HS-5 (cell line): Measurements from ENCODE around the gene DIS3L2.

Source experiments
- DNase-seq: peaks from one replicate; pipeline ENCODE4 v3.0.0-alpha.2; 2012; ENCODE audit warnings: low read depth

Gene DIS3L2

DNA sequence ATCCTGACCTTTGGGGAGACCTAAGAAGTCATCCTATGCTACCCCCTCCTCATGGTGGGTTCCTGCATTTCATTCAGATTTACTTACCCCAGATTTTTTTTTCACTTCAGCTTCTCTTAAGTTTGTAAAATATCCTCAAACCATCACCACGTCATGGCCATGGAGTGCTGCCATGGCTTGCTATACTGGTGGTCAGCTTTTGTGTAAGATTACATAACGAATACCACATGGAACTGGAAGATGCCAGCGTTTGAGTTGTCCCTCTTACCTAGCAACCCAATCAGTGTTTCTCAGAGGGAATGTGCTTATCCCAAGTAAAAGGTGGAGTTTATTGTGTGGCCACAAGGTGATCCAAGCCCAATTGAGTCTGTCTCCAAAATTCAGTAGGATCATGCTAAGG lies 268.4 kb downstream of the DIS3L2 start:
- DNase-seq = no peak

- no peak for DNase-seq
Measured at GRCh38 chr2:232230560-232230959, 269.0 kb downstream of the DIS3L2 start.

DNA sequence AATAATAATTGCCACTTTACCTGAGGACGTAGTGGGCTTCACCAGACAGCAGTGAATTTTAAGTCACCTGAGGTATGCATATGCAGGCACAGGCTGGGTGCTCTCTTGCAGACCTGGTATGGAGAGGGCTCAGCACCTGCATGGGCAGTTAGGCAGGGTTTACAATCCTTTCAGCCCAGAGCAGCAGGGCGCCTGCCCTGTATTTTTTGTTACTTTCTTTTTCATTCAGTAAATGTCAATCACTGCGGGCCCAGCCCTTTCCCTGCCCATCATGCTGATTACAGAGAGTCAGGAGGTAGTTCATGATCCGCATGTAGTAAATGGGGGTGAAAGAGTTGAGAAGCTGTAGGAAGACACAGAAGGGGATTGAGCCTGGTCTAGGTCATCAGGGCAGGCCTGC lies 270.0 kb downstream of the DIS3L2 start:
- no peak for DNase-seq

- DNase-seq = no peak
Measured at GRCh38 chr2:232232915-232233314, 271.4 kb downstream of the DIS3L2 start.

GRCh38 chr2:232234922-232235615 lies 273.6 kb downstream of the DIS3L2 start:
- no peak for DNase-seq

DNA sequence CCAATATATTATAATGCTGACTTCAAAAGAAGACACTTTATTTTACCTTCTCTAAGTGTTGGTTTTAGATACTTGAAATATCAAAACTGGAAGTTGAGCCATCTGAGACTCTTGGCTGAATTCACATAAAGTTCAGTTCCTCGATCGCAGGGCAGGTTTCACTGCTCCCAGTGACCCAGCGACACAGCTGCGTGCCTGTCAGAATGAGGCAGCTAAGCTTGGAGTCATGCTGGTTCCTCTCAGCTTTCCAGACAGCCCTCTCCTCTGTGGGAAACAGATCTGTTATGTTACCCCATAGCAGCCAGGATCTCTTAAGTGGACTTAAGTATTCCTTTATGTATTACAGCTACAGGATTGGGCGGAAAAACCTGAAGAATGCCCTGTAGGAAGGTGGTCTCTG lies 274.2 kb downstream of the DIS3L2 start:
- DNase-seq = no peak

DNA sequence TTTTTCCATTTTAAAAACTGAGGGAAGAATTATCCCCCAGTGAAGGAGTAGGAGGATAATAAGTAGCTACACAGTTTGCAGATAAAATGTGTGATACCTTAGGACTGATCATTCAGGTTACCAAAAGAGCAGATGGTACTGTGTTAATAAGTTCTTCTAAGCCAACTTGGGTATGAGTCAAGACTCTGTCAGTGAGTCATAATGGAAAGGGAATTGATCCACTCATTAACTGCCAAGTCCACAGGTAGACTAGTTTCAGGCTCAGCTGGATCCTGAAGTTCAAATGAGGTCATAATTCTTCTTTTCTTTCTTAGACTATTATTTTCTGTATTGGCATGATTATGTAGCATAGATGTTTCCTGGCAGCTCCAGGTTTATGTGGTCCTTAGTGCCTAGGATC lies 274.7 kb downstream of the DIS3L2 start:
- DNase-seq = peak; percentile 4

- no peak for DNase-seq
Measured at GRCh38 chr2:232237464-232237863, 276.0 kb downstream of the DIS3L2 start.

DNA sequence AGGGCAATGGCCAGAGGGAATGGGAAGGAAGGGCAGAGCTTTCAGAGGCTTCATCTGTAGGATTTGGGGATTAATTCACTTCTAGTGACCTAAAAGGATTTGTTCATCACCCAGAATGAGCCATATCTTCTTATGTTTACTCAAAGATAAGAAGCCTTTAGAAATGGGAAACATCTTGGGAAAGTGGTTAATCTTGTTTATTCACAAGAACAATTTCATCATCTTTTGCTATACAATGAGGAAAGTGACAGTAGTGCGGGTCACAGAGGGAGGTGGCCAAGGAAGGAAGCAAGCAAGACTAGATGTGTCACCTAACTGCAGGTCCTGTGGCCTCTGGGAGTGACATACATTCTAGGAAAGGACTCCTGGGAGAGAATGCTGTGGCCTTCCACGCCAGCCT lies 276.6 kb downstream of the DIS3L2 start:
- no peak for DNase-seq

DNA sequence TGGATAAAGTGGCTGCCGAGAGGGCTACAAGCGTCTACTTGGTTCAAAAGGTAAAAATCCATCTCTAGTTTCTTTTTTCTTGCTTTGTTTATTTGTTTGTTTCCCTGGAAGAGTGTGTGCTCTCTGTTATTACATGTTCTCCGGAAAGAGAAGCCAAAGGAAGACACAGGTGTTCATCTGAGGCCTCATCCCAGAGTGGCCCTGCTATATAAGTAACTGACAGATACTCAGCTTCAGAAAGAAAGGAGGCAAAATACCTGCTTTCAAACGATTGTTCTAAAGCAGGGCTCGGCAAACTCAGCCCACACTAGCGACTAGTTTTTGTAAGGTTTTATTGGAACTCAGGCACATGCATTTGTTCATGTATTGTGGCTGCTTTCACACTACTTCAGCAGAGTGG lies 277.1 kb downstream of the DIS3L2 start:
- no peak for DNase-seq

GRCh38 chr2:232239951-232240681 lies 278.6 kb downstream of the DIS3L2 start:
- DNase-seq = no peak

- DNase-seq = no peak
Measured at GRCh38 chr2:232240906-232241305, 279.4 kb downstream of the DIS3L2 start.

DNA sequence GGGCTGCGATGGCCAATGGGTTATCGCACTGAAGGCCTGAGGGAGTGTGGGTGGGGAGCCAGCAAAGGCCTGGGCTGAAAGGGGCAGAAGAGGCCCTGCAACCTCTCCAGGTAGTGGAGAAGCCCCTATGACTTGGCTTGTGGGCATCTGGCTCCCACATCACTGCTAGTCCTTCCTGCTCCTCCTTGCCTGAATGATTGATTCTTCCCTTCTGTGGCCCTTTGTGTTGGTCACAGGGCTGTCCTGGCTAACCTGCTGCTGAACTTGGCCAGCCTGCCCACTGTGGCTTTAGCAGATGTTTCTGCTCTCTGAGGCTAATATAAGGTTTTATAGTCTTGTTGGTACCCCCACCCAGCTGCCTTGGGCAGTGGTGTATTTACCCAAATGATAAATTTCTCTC lies 280.8 kb downstream of the DIS3L2 start:
- no peak for DNase-seq

- DNase-seq = no peak
Measured at GRCh38 chr2:232245111-232245510, 283.6 kb downstream of the DIS3L2 start.

- DNase-seq = no peak
Measured at GRCh38 chr2:232246245-232246644, 284.7 kb downstream of the DIS3L2 start.

DNA sequence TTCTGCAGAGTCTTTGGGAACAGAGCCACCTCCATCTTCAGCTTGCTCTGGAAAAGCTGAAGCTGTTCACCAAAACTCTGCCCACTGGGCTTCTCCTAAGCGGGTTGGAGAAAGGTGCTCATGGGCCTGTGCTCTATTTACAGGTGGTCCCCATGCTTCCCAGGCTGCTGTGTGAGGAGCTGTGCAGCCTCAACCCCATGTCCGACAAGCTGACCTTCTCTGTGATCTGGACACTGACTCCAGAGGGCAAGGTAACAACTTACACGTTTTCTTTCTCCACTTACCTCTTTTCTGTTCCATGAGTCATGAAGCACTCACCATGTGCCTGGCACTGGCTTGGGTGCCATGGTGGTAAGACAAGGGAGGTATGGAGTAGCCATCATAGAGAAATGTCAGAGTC lies 287.6 kb downstream of the DIS3L2 start:
- DNase-seq = no peak

GRCh38 chr2:232250246-232251175 lies 289.0 kb downstream of the DIS3L2 start:
- no peak for DNase-seq

GRCh38 chr2:232255033-232255432 lies 293.5 kb downstream of the DIS3L2 start:
- DNase-seq = no peak

DNA sequence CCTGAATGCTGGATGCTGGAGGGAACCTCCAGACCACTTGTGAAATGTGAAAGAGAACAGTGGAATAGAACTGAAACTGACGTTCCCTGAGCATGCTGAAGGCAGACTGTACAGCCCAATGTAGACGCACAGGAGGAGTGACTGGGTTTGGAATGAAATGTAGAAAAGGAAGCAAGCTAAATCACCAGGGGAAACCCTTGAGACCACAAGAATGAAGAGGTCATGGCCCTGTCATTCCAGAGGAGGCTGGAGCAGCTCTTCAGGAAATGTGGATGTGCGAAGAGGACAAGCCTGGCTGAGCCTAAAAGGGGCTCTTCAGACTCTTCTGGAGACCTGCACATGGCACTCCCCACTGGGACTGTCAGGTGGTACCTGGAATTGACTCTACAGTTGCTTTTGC lies 298.6 kb downstream of the DIS3L2 start:
- peak; percentile 92 for DNase-seq

- DNase-seq = no peak
Measured at GRCh38 chr2:232261776-232262175, 300.3 kb downstream of the DIS3L2 start.

- DNase-seq = no peak
Measured at GRCh38 chr2:232263295-232263694, 301.8 kb downstream of the DIS3L2 start.

DNA sequence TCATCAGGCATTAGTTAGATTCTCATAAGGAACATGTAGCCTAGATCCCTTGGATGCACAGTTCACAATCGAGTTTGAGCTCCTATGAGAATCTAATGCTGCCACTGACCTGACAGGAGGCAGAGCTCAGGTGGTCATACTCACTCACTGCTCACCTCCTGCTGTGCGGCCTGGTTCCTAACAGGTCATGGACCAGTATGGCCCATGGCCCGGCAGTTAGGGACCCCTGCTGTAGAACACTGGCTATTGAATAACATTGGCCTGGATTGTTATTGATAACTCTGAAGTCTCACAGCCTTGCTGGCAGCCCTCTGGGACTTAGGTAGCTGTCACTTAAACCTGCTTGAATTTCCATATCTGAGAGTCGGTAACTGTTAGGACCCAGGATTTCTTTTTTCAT lies 302.6 kb downstream of the DIS3L2 start:
- no peak for DNase-seq

DNA sequence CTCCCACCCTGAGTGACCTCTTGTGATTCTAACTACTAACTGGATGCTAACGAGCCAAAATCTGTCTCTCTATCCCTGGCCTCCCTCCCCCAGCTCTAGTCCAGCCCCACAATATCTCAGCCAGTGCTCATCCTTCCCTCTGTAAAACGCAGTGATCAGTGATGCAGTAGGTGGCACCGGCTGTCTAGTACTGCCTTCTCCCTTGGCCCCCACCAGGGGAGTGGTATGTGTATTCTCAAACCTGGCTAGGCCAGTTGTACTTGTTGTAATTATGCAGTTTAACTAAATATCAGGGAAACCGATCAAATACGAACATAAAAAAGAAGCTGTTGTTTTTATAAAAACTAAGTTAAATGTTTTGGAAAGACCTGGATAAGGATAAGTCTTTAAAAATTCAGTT lies 303.8 kb downstream of the DIS3L2 start:
- no peak for DNase-seq
